Endothelial cell (in vitro differentiated cells): Measurements from ENCODE around the gene ACSL4. TPM values are rescaled to one million over a fixed set of nuclear protein-coding genes. Genes with fewer than 3 reads are reported as not detected.

Experiments
- DNase-seq: peaks from one replicate; pipeline ENCODE4 v3.0.0; 2021; ENCODE audit warnings: low spot score
- H3K27ac Mint-ChIP-seq: one replicate; pipeline ENCODE4 v1.8.0; 2021; ENCODE audit warnings: mixed read lengths, inconsistent platforms; ENCODE audit not compliant: unreplicated experiment
- H3K27me3 Mint-ChIP-seq: one replicate; pipeline ENCODE4 v1.8.0; 2021; ENCODE audit warnings: mild to moderate bottlenecking, moderate library complexity, mixed read lengths, inconsistent platforms; ENCODE audit not compliant: unreplicated experiment
- H3K36me3 Mint-ChIP-seq: one replicate; pipeline ENCODE4 v1.8.0; 2021; ENCODE audit warnings: mild to moderate bottlenecking, low read depth, mixed read lengths, inconsistent platforms; ENCODE audit not compliant: unreplicated experiment
- H3K4me1 Mint-ChIP-seq: one replicate; pipeline ENCODE4 v1.8.0; 2021; ENCODE audit warnings: mild to moderate bottlenecking, mixed read lengths, inconsistent platforms; ENCODE audit not compliant: unreplicated experiment
- H3K4me3 Mint-ChIP-seq: one replicate; pipeline ENCODE4 v1.8.0; 2021; ENCODE audit warnings: mild to moderate bottlenecking, mixed read lengths, inconsistent platforms; ENCODE audit not compliant: unreplicated experiment
- H3K9me3 Mint-ChIP-seq: one replicate; pipeline ENCODE4 v1.8.0; 2021; ENCODE audit warnings: mixed read lengths, inconsistent platforms; ENCODE audit not compliant: unreplicated experiment
- CTCF ChIP-seq: fragments of 200-600 bp; sonication (generic); IDR thresholded peaks from one replicate; pipeline ENCODE4 v1.5.0; 2021; ENCODE audit warnings: antibody characterized with exemption; ENCODE audit not compliant: unreplicated experiment
- long read RNA-seq: library from polyadenylated mRNA; unstranded; transcript quantifications from one replicate; pipeline ENCODE4 v2.0.0, GENCODE V29; 2020; ENCODE audit not compliant: unreplicated experiment
- total RNA-seq: library from RNA; stranded (reverse); fragmentation: NEBNext Ultra II Directional; extraction: Animal tissue kit (Norgen Biotek cat#: 25700); gene quantifications from one replicate; pipeline ENCODE4 v1.2.1, GENCODE V29; 2021; ENCODE audit not compliant: unreplicated experiment

ACSL4 gene
- 33.2 TPM for total RNA-seq
- long read RNA-seq, partial matches to known transcripts: 2 of 9 reads
- long read RNA-seq, other reads (novel, unspliced or antisense): 7 of 9 reads

GRCh38 chrX:109732807-109733612 lies at the start of gene ACSL4:
ACSL4 (minus strand) TSS chrX:109733257; CDS start chrX:109683363, 49,894 bp downstream.
- Mint-ChIP-seq H3K36me3 (no peaks in the 10 kb centered on the region), H3K9me3 (no peaks in the 10 kb centered on the region), H3K27me3 (peaks cover 10% of the 10 kb centered on the region), H3K4me3 (peak within 1 kb of the TSS; percentile 99), H3K27ac (peak within 1 kb of the TSS; percentile 96), H3K4me1 (peaks cover 5% of the 10 kb centered on the region)
- peak; percentile 83 for DNase-seq
- no peak for TF ChIP-seq CTCF

- no peak for TF ChIP-seq CTCF
- no peak for DNase-seq
- no peaks in the 10 kb centered on the region for H3K36me3 Mint-ChIP-seq
- H3K4me1 Mint-ChIP-seq: peaks cover 2% of the 10 kb centered on the region
- H3K27me3 Mint-ChIP-seq: peaks cover 3% of the 10 kb centered on the region
- no peak overlapping the region for H3K4me3 Mint-ChIP-seq
- no peaks in the 10 kb centered on the region for H3K9me3 Mint-ChIP-seq
- H3K27ac Mint-ChIP-seq: no peak overlapping the region
Observed at GRCh38 chrX:109777749-109778148, 44.7 kb upstream of the ACSL4 start.

GRCh38 chrX:109776986-109777385 lies 43.9 kb upstream of the ACSL4 start:
- H3K27me3 Mint-ChIP-seq: peaks cover 3% of the 10 kb centered on the region
- H3K27ac Mint-ChIP-seq: no peak overlapping the region
- no peaks in the 10 kb centered on the region for H3K9me3 Mint-ChIP-seq
- H3K4me1 Mint-ChIP-seq: no peaks in the 10 kb centered on the region
- no peak for TF ChIP-seq CTCF
- no peak overlapping the region for H3K4me3 Mint-ChIP-seq
- DNase-seq: no peak
- H3K36me3 Mint-ChIP-seq: no peaks in the 10 kb centered on the region

GRCh38 chrX:109776432-109776831 lies 43.4 kb upstream of the ACSL4 start:
- Mint-ChIP-seq H3K27ac (no peak overlapping the region), H3K4me1 (no peaks in the 10 kb centered on the region), H3K4me3 (no peak overlapping the region), H3K36me3 (no peaks in the 10 kb centered on the region), H3K9me3 (no peaks in the 10 kb centered on the region), H3K27me3 (peaks cover 3% of the 10 kb centered on the region)
- DNase-seq: no peak
- TF ChIP-seq CTCF: no peak

GRCh38 chrX:109775386-109775785 lies 42.3 kb upstream of the ACSL4 start:
- TF ChIP-seq CTCF: no peak
- H3K27ac Mint-ChIP-seq: no peak overlapping the region
- H3K36me3 Mint-ChIP-seq: no peaks in the 10 kb centered on the region
- H3K9me3 Mint-ChIP-seq: no peaks in the 10 kb centered on the region
- H3K4me3 Mint-ChIP-seq: no peak overlapping the region
- H3K27me3 Mint-ChIP-seq: peaks cover 3% of the 10 kb centered on the region
- no peak for DNase-seq
- no peaks in the 10 kb centered on the region for H3K4me1 Mint-ChIP-seq
